Measurements from ENCODE around the gene COL17A1. TPM values are rescaled to one million over a fixed set of nuclear protein-coding genes. Genes with fewer than 3 reads are reported as not detected.

Gene COL17A1
- total and polyA plus RNA-seq, 9 of the 15 experiments (the other 6 are each of a cell fraction or from before 2014, with no cell fraction given), result not detected

DNA sequence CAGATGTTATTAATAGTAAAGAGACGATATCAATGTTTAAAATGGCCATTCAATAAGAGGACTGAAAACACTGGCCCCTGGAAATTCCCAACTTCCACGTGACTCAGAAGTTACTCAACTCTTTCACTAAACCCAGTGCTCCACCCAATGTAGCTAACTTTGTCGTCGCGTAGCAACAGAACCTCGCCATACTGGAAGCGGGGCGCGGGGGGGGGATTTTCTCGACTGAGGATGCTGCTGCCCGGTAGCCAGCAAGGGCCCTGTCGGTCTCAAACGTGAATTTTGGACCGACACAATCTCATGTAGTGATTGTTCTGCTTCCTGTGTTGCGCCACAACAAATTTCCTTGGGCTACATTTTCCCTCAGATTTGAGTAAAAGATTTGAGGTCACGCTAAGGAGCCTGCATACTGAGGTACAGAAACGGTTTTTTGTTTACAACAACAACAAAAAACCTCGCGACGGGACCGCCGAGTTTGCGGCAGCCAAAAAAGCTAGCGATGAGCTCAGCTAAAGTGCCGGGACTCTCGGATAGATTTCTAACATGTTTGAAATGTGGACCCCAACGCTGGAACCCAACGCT is 35.3 kb upstream of the COL17A1 start (continued):
- TF ChIP-seq, protein P1, sequence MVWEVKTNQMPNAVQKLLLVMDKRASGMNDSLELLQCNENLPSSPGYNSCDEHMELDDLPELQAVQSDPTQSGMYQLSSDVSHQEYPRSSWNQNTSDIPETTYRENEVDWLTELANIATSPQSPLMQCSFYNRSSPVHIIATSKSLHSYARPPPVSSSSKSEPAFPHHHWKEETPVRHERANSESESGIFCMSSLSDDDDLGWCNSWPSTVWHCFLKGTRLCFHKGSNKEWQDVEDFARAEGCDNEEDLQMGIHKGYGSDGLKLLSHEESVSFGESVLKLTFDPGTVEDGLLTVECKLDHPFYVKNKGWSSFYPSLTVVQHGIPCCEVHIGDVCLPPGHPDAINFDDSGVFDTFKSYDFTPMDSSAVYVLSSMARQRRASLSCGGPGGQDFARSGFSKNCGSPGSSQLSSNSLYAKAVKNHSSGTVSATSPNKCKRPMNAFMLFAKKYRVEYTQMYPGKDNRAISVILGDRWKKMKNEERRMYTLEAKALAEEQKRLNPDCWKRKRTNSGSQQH (CRISPR knock-in tag; IDR thresholded peaks at IDR 0.05), result no peak
- no peak for TF ChIP-seq SRSF9 (IDR thresholded peaks at IDR 0.05; ENCODE audit: borderline replicate concordance, low read depth, low read length)
- no peak for TF ChIP-seq NFIX (CRISPR knock-in tag; IDR thresholded peaks at IDR 0.05; ENCODE audit: low read depth)
- TF ChIP-seq TAF15 (IDR thresholded peaks at IDR 0.05; ENCODE audit: low read depth, low read length), result no peak
- no peak for TF ChIP-seq ELF2 (CRISPR knock-in tag; IDR thresholded peaks at IDR 0.05)
- no peak for TF ChIP-seq ZNF764 (CRISPR knock-in tag; IDR thresholded peaks at IDR 0.05; ENCODE audit: low read depth)
- TF ChIP-seq, protein P2, sequence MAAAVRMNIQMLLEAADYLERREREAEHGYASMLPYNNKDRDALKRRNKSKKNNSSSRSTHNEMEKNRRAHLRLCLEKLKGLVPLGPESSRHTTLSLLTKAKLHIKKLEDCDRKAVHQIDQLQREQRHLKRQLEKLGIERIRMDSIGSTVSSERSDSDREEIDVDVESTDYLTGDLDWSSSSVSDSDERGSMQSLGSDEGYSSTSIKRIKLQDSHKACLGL (CRISPR knock-in tag; IDR thresholded peaks at IDR 0.05; ENCODE audit: borderline replicate concordance, poor library complexity, severe bottlenecking), result no peak
- TF ChIP-seq, protein P3, sequence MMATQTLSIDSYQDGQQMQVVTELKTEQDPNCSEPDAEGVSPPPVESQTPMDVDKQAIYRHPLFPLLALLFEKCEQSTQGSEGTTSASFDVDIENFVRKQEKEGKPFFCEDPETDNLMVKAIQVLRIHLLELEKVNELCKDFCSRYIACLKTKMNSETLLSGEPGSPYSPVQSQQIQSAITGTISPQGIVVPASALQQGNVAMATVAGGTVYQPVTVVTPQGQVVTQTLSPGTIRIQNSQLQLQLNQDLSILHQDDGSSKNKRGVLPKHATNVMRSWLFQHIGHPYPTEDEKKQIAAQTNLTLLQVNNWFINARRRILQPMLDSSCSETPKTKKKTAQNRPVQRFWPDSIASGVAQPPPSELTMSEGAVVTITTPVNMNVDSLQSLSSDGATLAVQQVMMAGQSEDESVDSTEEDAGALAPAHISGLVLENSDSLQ (IDR thresholded peaks at IDR 0.05), result no peak
- TF ChIP-seq KHSRP (IDR thresholded peaks at IDR 0.05), result no peak
- TF ChIP-seq FIP1L1 (IDR thresholded peaks at IDR 0.05; ENCODE audit: low read depth, low read length, poor library complexity, severe bottlenecking), result no peak
- TF ChIP-seq, protein P4, sequence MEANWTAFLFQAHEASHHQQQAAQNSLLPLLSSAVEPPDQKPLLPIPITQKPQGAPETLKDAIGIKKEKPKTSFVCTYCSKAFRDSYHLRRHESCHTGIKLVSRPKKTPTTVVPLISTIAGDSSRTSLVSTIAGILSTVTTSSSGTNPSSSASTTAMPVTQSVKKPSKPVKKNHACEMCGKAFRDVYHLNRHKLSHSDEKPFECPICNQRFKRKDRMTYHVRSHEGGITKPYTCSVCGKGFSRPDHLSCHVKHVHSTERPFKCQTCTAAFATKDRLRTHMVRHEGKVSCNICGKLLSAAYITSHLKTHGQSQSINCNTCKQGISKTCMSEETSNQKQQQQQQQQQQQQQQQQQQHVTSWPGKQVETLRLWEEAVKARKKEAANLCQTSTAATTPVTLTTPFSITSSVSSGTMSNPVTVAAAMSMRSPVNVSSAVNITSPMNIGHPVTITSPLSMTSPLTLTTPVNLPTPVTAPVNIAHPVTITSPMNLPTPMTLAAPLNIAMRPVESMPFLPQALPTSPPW (CRISPR knock-in tag; IDR thresholded peaks at IDR 0.05), result peak; percentile 94
- no peak for TF ChIP-seq CREBBP (IDR thresholded peaks at IDR 0.05; ENCODE audit: low read depth, low read length)
- TF ChIP-seq, protein P5, sequence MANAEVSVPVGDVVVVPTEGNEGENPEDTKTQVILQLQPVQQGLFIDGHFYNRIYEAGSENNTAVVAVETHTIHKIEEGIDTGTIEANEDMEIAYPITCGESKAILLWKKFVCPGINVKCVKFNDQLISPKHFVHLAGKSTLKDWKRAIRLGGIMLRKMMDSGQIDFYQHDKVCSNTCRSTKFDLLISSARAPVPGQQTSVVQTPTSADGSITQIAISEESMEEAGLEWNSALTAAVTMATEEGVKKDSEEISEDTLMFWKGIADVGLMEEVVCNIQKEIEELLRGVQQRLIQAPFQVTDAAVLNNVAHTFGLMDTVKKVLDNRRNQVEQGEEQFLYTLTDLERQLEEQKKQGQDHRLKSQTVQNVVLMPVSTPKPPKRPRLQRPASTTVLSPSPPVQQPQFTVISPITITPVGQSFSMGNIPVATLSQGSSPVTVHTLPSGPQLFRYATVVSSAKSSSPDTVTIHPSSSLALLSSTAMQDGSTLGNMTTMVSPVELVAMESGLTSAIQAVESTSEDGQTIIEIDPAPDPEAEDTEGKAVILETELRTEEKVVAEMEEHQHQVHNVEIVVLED (CRISPR knock-in tag; IDR thresholded peaks at IDR 0.05), result no peak
- TF ChIP-seq IFI16 (CRISPR knock-in tag; IDR thresholded peaks at IDR 0.05), result no peak
- TF ChIP-seq CBFA2T2 (conservative IDR thresholded peaks at IDR 0.05), result no peak
- TF ChIP-seq ZNF133 (CRISPR knock-in tag; IDR thresholded peaks at IDR 0.05), result no peak
- no peak for TF ChIP-seq SIX5 (IDR thresholded peaks at IDR 0.05; ENCODE audit: borderline replicate concordance in 1 of 2, insufficient read depth in 1 of 2, low read depth in 1 of 2, low read length in 2 of 2)
- TF ChIP-seq, protein P6, sequence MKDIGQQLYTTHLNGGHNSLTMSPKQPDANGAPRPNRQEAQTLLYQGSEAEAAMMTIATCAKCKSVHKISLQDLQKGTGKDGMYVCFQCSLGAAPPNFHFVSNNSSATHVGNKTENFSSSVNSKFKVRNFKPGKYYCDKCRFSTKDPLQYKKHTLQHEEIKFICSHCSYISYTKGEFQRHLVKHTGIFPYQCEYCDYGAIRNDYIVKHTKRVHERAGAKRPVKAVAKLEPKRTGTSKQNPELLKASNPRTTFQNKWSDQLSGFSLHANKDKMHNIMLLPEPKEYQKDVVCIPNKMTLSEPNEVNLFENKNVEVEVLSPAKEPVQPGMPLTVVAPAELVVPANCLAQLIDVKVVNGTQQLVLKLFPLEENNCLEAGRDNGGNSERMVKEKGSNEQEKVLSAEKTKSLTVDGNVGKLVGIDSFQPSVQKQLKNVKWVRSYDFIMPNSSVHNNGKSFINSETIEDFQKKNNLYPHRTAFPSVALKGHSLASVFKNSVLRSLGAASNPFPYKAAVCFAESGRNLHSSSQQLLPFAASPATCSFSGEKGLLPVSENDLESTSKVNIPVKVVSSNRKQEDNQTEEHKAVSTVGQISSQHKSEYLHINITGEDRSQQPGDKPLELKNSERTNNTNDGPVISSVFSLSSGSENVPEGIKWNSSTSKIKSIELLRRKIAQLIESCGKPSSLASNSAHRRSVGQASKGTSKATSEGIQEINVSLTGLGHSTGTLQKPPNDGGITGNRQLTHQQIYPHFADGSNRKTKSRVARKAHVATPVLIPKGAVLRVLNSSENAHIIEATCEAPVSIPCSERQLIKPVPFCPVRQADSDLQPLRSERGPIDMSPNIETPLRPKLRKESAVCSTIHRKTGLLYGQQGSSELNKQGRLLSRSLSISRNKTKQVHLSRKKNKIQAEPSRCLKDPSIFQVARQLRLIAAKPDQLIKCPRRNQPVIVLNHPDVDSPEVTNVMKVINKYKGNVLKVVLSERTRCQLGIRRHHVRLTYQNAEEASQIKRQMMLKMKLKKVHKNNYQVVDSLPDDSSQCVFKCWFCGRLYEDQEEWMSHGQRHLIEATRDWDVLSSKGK (CRISPR knock-in tag; IDR thresholded peaks at IDR 0.05), result no peak
- TF ChIP-seq ZSCAN29 (IDR thresholded peaks at IDR 0.05), result no peak
